ENCODE measurements around the gene CYB561A3.
A peak's percentile ranks its signal among the peaks of the same experiment; 100 is the strongest.

Gene CYB561A3

DNA sequence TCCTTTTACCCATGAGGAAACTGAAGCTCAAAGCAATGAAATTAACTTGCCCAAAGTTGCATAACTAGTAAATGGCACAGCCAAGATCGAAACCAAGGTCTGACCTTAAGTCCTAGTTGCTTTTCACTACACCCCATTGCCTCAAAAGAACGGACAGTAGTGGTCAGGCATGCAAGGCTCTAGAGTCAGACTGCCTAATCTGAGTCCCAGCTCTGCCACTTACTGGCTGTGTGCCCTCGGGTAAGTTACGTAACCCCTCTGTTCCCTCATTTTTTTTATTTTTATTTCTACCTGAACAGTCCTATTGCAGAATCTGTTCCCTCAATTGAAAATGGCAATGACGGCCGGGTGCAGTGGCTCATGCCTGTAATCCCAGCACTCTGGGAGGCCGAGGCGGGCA lies 9.6 kb downstream of the CYB561A3 start:
- no peak for DNase-seq (ENCODE audit: low read depth)
- TF ChIP-seq, protein P1, sequence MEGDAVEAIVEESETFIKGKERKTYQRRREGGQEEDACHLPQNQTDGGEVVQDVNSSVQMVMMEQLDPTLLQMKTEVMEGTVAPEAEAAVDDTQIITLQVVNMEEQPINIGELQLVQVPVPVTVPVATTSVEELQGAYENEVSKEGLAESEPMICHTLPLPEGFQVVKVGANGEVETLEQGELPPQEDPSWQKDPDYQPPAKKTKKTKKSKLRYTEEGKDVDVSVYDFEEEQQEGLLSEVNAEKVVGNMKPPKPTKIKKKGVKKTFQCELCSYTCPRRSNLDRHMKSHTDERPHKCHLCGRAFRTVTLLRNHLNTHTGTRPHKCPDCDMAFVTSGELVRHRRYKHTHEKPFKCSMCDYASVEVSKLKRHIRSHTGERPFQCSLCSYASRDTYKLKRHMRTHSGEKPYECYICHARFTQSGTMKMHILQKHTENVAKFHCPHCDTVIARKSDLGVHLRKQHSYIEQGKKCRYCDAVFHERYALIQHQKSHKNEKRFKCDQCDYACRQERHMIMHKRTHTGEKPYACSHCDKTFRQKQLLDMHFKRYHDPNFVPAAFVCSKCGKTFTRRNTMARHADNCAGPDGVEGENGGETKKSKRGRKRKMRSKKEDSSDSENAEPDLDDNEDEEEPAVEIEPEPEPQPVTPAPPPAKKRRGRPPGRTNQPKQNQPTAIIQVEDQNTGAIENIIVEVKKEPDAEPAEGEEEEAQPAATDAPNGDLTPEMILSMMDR (conservative IDR thresholded peaks at IDR 0.05; ENCODE audit: low read depth, low read length), result no peak
- H3K4me3 ChIP-seq (ENCODE audit: low read depth, low read length), result no peak overlapping the region

DNA sequence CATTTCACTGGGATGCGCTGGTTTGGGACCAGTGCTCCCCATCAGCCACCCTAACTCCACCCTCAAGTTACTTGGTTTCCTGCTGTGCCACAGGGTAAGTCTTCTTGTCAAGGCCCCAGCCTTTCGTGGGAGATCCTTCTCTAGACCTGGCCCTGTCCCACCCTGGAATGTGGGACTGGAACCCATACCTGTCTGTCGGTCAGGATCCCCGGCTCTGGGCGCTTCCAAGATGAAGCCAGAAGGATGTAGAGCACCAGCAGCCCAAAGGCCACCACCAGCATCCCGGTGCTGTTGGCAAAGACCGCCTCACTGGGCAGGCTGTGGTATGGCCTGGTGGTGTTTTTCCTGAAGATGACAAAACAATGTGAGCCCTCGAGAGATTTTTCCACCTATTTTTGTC lies 10.9 kb downstream of the CYB561A3 start:
- no peak overlapping the region for H3K4me3 ChIP-seq (ENCODE audit: low read depth, low read length)
- TF ChIP-seq, protein P1 (conservative IDR thresholded peaks at IDR 0.05; ENCODE audit: low read depth, low read length), result no peak
- no peak for DNase-seq (ENCODE audit: low read depth)

DNA sequence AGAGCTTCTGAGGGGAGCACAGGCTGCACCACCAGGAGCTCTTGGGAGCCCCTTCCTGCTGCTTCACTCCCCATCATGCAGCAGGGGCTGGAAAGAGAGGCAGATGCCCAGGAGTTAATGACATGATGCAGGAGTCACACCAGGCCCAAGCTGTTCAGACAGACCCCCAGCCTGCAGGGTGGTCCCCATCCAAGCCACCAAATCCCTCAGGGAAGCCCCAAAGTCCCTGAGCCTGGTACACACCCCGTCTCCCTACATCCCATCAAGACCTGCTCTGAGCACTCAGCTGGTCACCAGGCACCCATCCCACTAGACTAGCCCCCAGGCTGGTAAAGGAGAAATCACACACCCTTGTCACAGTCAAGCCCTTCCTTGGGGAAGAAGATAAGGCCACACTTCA lies 11.3 kb downstream of the CYB561A3 start:
- TF ChIP-seq, protein P1 (conservative IDR thresholded peaks at IDR 0.05; ENCODE audit: low read depth, low read length), result no peak
- no peak overlapping the region for H3K4me3 ChIP-seq (ENCODE audit: low read depth, low read length)
- no peak for DNase-seq (ENCODE audit: low read depth)

DNA sequence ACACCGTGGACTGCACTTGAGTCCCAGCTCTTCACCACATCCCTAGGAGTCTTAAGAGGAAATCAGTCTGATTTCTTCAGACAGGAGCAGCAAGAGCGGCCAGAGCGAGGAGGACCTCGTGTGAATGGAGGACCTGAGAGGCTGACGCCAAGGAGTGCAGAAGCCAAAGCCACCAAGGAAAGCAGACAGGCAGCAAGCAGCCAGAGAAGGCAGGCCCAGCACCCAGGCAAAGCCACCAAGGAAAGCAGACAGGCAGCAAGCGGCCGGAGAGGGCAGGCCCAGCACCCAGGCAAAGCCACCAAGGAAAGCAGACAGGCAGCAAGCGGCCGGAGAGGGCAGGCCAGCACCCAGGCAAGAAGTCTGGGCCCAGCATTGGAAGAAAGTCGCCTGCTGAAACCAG lies 11.8 kb downstream of the CYB561A3 start:
- TF ChIP-seq, protein P1 (conservative IDR thresholded peaks at IDR 0.05; ENCODE audit: low read depth, low read length), result no peak
- H3K4me3 ChIP-seq (ENCODE audit: low read depth, low read length), result no peak overlapping the region
- no peak for DNase-seq (ENCODE audit: low read depth)

DNA sequence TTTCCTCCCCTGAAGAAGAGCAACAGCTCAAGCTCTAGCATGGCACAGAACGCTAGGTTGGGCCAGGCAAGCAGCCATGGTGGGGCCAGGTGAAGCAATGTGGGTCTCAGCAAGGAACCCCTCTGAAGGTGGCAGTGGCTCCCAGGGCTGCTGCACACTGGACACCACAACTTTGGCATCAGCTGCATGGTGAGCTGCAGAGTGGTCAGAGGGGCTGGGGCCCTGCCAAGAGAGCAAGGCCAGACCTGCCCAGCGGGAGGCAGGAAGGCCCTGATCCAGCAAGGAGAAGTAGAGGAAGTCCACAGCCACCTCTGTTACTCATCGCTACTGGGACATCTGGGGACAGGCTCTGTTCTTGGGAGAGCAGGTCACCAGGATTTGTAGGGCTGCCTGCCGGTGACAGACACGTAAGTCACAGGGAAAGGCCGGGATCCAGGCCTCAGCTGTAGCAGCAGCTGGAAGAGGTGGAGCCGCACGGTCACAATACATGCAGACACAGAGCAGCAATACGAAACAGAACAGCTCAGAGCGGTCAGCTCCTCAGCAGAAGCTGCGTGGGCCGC lies 12.4 kb downstream of the CYB561A3 start:
- TF ChIP-seq, protein P1 (conservative IDR thresholded peaks at IDR 0.05; ENCODE audit: low read depth, low read length), result no peak
- no peak for DNase-seq (ENCODE audit: low read depth)

GRCh38 chr11:61347916-61348461 lies 13.7 kb downstream of the CYB561A3 start:
- TF ChIP-seq, protein P1 (conservative IDR thresholded peaks at IDR 0.05; ENCODE audit: low read depth, low read length), result no peak
- DNase-seq (ENCODE audit: low read depth), result peak; percentile 87
- H3K4me3 ChIP-seq (ENCODE audit: low read depth, low read length), result no peak overlapping the region

More for the DNA sequence above, 12.4 kb downstream of the CYB561A3 start:
- H3K4me3 ChIP-seq (ENCODE audit: low read depth, low read length), result no peak overlapping the region

Measured in choroid plexus epithelial cell (primary cell).